Measurements from ENCODE around the gene RUBCNL. TPM values are rescaled to one million over a fixed set of nuclear protein-coding genes. Genes with fewer than 3 reads are reported as not detected.

Gene RUBCNL
- total RNA-seq, 4 donors from 2014 or later = 0.42 to 0.78 TPM; not detected in 2

DNA sequence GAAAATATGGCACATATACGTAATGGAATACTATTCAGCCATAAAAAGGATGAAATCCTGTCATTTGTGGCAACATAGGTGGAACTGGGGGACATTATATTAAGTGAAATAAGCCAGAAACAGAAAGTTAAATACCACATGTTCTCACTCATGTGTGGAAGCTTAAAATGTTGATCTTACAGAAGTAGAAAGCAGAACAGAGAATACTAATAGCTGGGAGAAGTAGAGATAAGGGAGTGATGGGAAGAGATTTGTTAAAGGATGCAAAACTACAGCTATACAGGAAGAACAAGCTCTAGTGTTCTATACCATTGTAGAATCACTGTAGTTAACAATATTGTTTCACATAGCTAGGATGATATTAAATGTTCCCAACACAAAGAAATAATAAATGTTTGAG is 68.1 kb downstream of the RUBCNL start:
- intact Hi-C loops (cut with DNase I; ENCODE audit: low total_unique reads) = no loop called here
- H3K4me1 ChIP-seq = no peaks in the 10 kb centered on the region
- no peaks in the 10 kb centered on the region for H3K27me3 ChIP-seq
- DNase-seq = no peak
- no peak overlapping the region for H3K27ac ChIP-seq
- ATAC-seq = no peak
- H3K36me3 ChIP-seq = no peaks in the 10 kb centered on the region
- TF ChIP-seq POLR2A (IDR thresholded peaks at IDR 0.05) = no peak
- no peak for TF ChIP-seq CTCF (IDR thresholded peaks at IDR 0.05 in 4 of 5, conservative IDR thresholded peaks at IDR 0.05 in 1 of 5)
- no peak overlapping the region for H3K4me3 ChIP-seq
- no peaks in the 10 kb centered on the region for H3K9me3 ChIP-seq
- in situ Hi-C loops (cut with MboI; ENCODE audit: low sequenced_read_pairs in 4 of 4) = no loop called here

GRCh38 chr13:46317120-46317519 is 69.9 kb downstream of the RUBCNL start:
- in situ Hi-C loops (cut with MboI; ENCODE audit: low sequenced_read_pairs in 4 of 4) = no loop called here
- Histone ChIP-seq H3K9me3 (no peaks in the 10 kb centered on the region), H3K36me3 (no peaks in the 10 kb centered on the region), H3K27me3 (no peaks in the 10 kb centered on the region), H3K27ac (no peak overlapping the region), H3K4me3 (no peak overlapping the region), H3K4me1 (no peaks in the 10 kb centered on the region)
- TF ChIP-seq CTCF (IDR thresholded peaks at IDR 0.05 in 4 of 5, conservative IDR thresholded peaks at IDR 0.05 in 1 of 5) = no peak
- TF ChIP-seq POLR2A (IDR thresholded peaks at IDR 0.05) = no peak
- DNase-seq = no peak
- intact Hi-C loops (cut with DNase I; ENCODE audit: low total_unique reads) = no loop called here
- no peak for ATAC-seq

GRCh38 chr13:46315491-46316075 is 71.5 kb downstream of the RUBCNL start:
- intact Hi-C loops (cut with DNase I; ENCODE audit: low total_unique reads) (no loop called here), in situ Hi-C loops (cut with MboI; ENCODE audit: low sequenced_read_pairs in 4 of 4) (no loop called here)
- H3K36me3 ChIP-seq = no peaks in the 10 kb centered on the region
- H3K27ac ChIP-seq = no peak overlapping the region
- DNase-seq (no peak), ATAC-seq (no peak)
- TF ChIP-seq POLR2A (IDR thresholded peaks at IDR 0.05) = no peak
- TF ChIP-seq CTCF (IDR thresholded peaks at IDR 0.05 in 4 of 5, conservative IDR thresholded peaks at IDR 0.05 in 1 of 5) = no peak
- H3K4me3 ChIP-seq = no peak overlapping the region
- H3K4me1 ChIP-seq = no peaks in the 10 kb centered on the region
- no peaks in the 10 kb centered on the region for H3K27me3 ChIP-seq
- H3K9me3 ChIP-seq = no peaks in the 10 kb centered on the region

GRCh38 chr13:46315036-46315435 is 72.0 kb downstream of the RUBCNL start:
- TF ChIP-seq CTCF (IDR thresholded peaks at IDR 0.05 in 4 of 5, conservative IDR thresholded peaks at IDR 0.05 in 1 of 5) = no peak
- no peak for TF ChIP-seq POLR2A (IDR thresholded peaks at IDR 0.05)
- Histone ChIP-seq H3K36me3 (no peaks in the 10 kb centered on the region), H3K4me3 (no peak overlapping the region), H3K9me3 (no peaks in the 10 kb centered on the region), H3K4me1 (no peaks in the 10 kb centered on the region), H3K27ac (no peak overlapping the region), H3K27me3 (no peaks in the 10 kb centered on the region)
- in situ Hi-C loops (cut with MboI; ENCODE audit: low sequenced_read_pairs in 4 of 4) (no loop called here), intact Hi-C loops (cut with DNase I; ENCODE audit: low total_unique reads) (no loop called here)
- no peak for DNase-seq
- ATAC-seq = no peak

DNA sequence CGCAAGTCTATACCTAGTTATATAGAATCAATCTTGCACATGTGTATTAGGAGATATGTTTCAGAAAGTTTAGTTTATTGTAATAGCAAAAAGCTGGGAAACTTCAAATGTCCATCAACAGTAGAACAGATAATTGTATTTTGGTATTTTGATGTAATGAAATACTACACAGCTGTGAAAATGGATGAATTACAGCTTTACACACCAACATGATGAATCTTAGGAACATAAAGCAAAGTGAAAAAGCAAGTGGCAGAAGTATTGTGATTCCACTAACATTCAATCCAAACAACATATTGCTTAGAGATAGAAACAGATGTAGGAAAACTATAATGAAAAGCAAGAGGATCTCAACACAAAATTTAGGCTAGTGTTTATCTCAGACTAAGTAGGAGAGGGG is 72.5 kb downstream of the RUBCNL start:
- DNase-seq = no peak
- in situ Hi-C loops (cut with MboI; ENCODE audit: low sequenced_read_pairs in 4 of 4) = no loop called here
- TF ChIP-seq POLR2A (IDR thresholded peaks at IDR 0.05) (no peak), CTCF (IDR thresholded peaks at IDR 0.05 in 4 of 5, conservative IDR thresholded peaks at IDR 0.05 in 1 of 5) (no peak)

More for the DNA sequence above, 72.5 kb downstream of the RUBCNL start:
- ATAC-seq = no peak
- Histone ChIP-seq H3K9me3 (no peaks in the 10 kb centered on the region), H3K36me3 (no peaks in the 10 kb centered on the region), H3K27ac (no peak overlapping the region), H3K4me1 (no peaks in the 10 kb centered on the region), H3K4me3 (no peak overlapping the region), H3K27me3 (no peaks in the 10 kb centered on the region)
- intact Hi-C loops (cut with DNase I; ENCODE audit: low total_unique reads) = no loop called here

Measured in gastrocnemius medialis (tissue), 4 donors.